ENCODE measurements around the gene TLE2.

The TLE2 gene

GRCh38 chr19:3008994-3009393, 20.1 kb downstream of the TLE2 start:
- Histone ChIP-seq H3K9me3 (ENCODE audit: control insufficient read depth, low read length) (no peaks in the 10 kb centered on the region), H3K27ac (ENCODE audit: low read depth, low read length, severe bottlenecking) (no peak overlapping the region), H3K4me3 (ENCODE audit: extremely low read depth, insufficient read depth, low read length, poor library complexity, severe bottlenecking) (no peak overlapping the region), H3K4me1 (ENCODE audit: control insufficient read depth, insufficient read depth, low read length, poor library complexity, severe bottlenecking) (no peaks in the 10 kb centered on the region), H3K36me3 (ENCODE audit: control insufficient read depth, insufficient read depth, low read length) (no peaks in the 10 kb centered on the region)
- WGBS, 2 experiments (ENCODE audit: insufficient coverage in 2 of 2) = 75 to 81% methylated on average over 6 of the region's 6 CpGs

GRCh38 chr19:3007975-3008374, 21.1 kb downstream of the TLE2 start:
- WGBS, 2 experiments (ENCODE audit: insufficient coverage in 2 of 2) = 89 to 90% methylated on average over 5 to 8 of the region's 9 CpGs
- H3K27ac ChIP-seq (ENCODE audit: low read depth, low read length, severe bottlenecking) = no peak overlapping the region
- no peak overlapping the region for H3K4me3 ChIP-seq (ENCODE audit: extremely low read depth, insufficient read depth, low read length, poor library complexity, severe bottlenecking)

GRCh38 chr19:3006075-3006767, 22.9 kb downstream of the TLE2 start:
- Histone ChIP-seq H3K36me3 (ENCODE audit: control insufficient read depth, insufficient read depth, low read length) (no peaks in the 10 kb centered on the region), H3K4me1 (ENCODE audit: control insufficient read depth, insufficient read depth, low read length, poor library complexity, severe bottlenecking) (no peaks in the 10 kb centered on the region), H3K27ac (ENCODE audit: low read depth, low read length, severe bottlenecking) (no peak overlapping the region), H3K9me3 (ENCODE audit: control insufficient read depth, low read length) (no peaks in the 10 kb centered on the region), H3K4me3 (ENCODE audit: extremely low read depth, insufficient read depth, low read length, poor library complexity, severe bottlenecking) (no peak overlapping the region)
- 89 to 90% methylated on average over 15 to 32 of the region's 37 CpGs for WGBS, 2 experiments (ENCODE audit: insufficient coverage in 2 of 2)

More at GRCh38 chr19:3007975-3008374, 21.1 kb downstream of the TLE2 start:
- H3K4me1 ChIP-seq (ENCODE audit: control insufficient read depth, insufficient read depth, low read length, poor library complexity, severe bottlenecking) = no peaks in the 10 kb centered on the region
- H3K36me3 ChIP-seq (ENCODE audit: control insufficient read depth, insufficient read depth, low read length) = no peaks in the 10 kb centered on the region
- no peaks in the 10 kb centered on the region for H3K9me3 ChIP-seq (ENCODE audit: control insufficient read depth, low read length)

GRCh38 chr19:3005345-3005744, 23.7 kb downstream of the TLE2 start:
- WGBS, 2 experiments (ENCODE audit: insufficient coverage in 2 of 2) = 90 to 94% methylated on average over 14 to 18 of the region's 18 CpGs
- H3K36me3 ChIP-seq (ENCODE audit: control insufficient read depth, insufficient read depth, low read length) = no peaks in the 10 kb centered on the region
- H3K4me1 ChIP-seq (ENCODE audit: control insufficient read depth, insufficient read depth, low read length, poor library complexity, severe bottlenecking) = no peaks in the 10 kb centered on the region
- no peaks in the 10 kb centered on the region for H3K9me3 ChIP-seq (ENCODE audit: control insufficient read depth, low read length)
- no peak overlapping the region for H3K4me3 ChIP-seq (ENCODE audit: extremely low read depth, insufficient read depth, low read length, poor library complexity, severe bottlenecking)
- H3K27ac ChIP-seq (ENCODE audit: low read depth, low read length, severe bottlenecking) = no peak overlapping the region

GRCh38 chr19:3004522-3004921, 24.6 kb downstream of the TLE2 start:
- no peak overlapping the region for H3K4me3 ChIP-seq (ENCODE audit: extremely low read depth, insufficient read depth, low read length, poor library complexity, severe bottlenecking)
- H3K27ac ChIP-seq (ENCODE audit: low read depth, low read length, severe bottlenecking) = no peak overlapping the region
- no peaks in the 10 kb centered on the region for H3K4me1 ChIP-seq (ENCODE audit: control insufficient read depth, insufficient read depth, low read length, poor library complexity, severe bottlenecking)
- 86 to 88% methylated on average over 2 to 3 of the region's 4 CpGs for WGBS, 2 experiments (ENCODE audit: insufficient coverage in 2 of 2)
- no peaks in the 10 kb centered on the region for H3K9me3 ChIP-seq (ENCODE audit: control insufficient read depth, low read length)
- H3K36me3 ChIP-seq (ENCODE audit: control insufficient read depth, insufficient read depth, low read length) = no peaks in the 10 kb centered on the region

- H3K36me3 ChIP-seq (ENCODE audit: control insufficient read depth, insufficient read depth, low read length) = no peaks in the 10 kb centered on the region
- no peaks in the 10 kb centered on the region for H3K9me3 ChIP-seq (ENCODE audit: control insufficient read depth, low read length)
- 88 to 93% methylated on average over 4 to 5 of the region's 7 CpGs for WGBS, 2 experiments (ENCODE audit: insufficient coverage in 2 of 2)
- H3K4me1 ChIP-seq (ENCODE audit: control insufficient read depth, insufficient read depth, low read length, poor library complexity, severe bottlenecking) = no peaks in the 10 kb centered on the region
- no peak overlapping the region for H3K27ac ChIP-seq (ENCODE audit: low read depth, low read length, severe bottlenecking)
- H3K4me3 ChIP-seq (ENCODE audit: extremely low read depth, insufficient read depth, low read length, poor library complexity, severe bottlenecking) = no peak overlapping the region
Measured at GRCh38 chr19:3003046-3003445, 26.0 kb downstream of the TLE2 start.

- Histone ChIP-seq H3K27ac (ENCODE audit: low read depth, low read length, severe bottlenecking) (no peak overlapping the region), H3K36me3 (ENCODE audit: control insufficient read depth, insufficient read depth, low read length) (no peaks in the 10 kb centered on the region), H3K4me1 (ENCODE audit: control insufficient read depth, insufficient read depth, low read length, poor library complexity, severe bottlenecking) (no peaks in the 10 kb centered on the region), H3K9me3 (ENCODE audit: control insufficient read depth, low read length) (no peaks in the 10 kb centered on the region), H3K4me3 (ENCODE audit: extremely low read depth, insufficient read depth, low read length, poor library complexity, severe bottlenecking) (no peak overlapping the region)
- WGBS, 2 experiments (ENCODE audit: insufficient coverage in 2 of 2) = 95% methylated on average over 4 of the region's 6 CpGs; no CpG with 5 or more reads in 1 of the 2 experiments
Measured at GRCh38 chr19:3001235-3001800, 27.8 kb downstream of the TLE2 start.

GRCh38 chr19:2998642-2999041, 30.4 kb downstream of the TLE2 start:
- WGBS, 2 experiments (ENCODE audit: insufficient coverage in 2 of 2) = 93 to 99% methylated on average over 11 of the region's 11 CpGs
- H3K36me3 ChIP-seq (ENCODE audit: control insufficient read depth, insufficient read depth, low read length) = no peaks in the 10 kb centered on the region
- H3K27ac ChIP-seq (ENCODE audit: low read depth, low read length, severe bottlenecking) = no peak overlapping the region
- H3K4me1 ChIP-seq (ENCODE audit: control insufficient read depth, insufficient read depth, low read length, poor library complexity, severe bottlenecking) = no peaks in the 10 kb centered on the region
- no peak overlapping the region for H3K4me3 ChIP-seq (ENCODE audit: extremely low read depth, insufficient read depth, low read length, poor library complexity, severe bottlenecking)
- no peaks in the 10 kb centered on the region for H3K9me3 ChIP-seq (ENCODE audit: control insufficient read depth, low read length)

- 78 to 82% methylated on average over 9 to 11 of the region's 13 CpGs for WGBS, 2 experiments (ENCODE audit: insufficient coverage in 2 of 2)
- no peaks in the 10 kb centered on the region for H3K9me3 ChIP-seq (ENCODE audit: control insufficient read depth, low read length)
Measured at GRCh38 chr19:2997720-2998119, 31.4 kb downstream of the TLE2 start.

GRCh38 chr19:2994588-2995131, 34.4 kb downstream of the TLE2 start:
- H3K4me1 ChIP-seq (ENCODE audit: control insufficient read depth, insufficient read depth, low read length, poor library complexity, severe bottlenecking) = no peaks in the 10 kb centered on the region
- H3K9me3 ChIP-seq (ENCODE audit: control insufficient read depth, low read length) = no peaks in the 10 kb centered on the region
- WGBS, 2 experiments (ENCODE audit: insufficient coverage in 2 of 2) = 74 to 81% methylated on average over 8 to 9 of the region's 15 CpGs
- H3K27ac ChIP-seq (ENCODE audit: low read depth, low read length, severe bottlenecking) = no peak overlapping the region
- no peaks in the 10 kb centered on the region for H3K36me3 ChIP-seq (ENCODE audit: control insufficient read depth, insufficient read depth, low read length)
- H3K4me3 ChIP-seq (ENCODE audit: extremely low read depth, insufficient read depth, low read length, poor library complexity, severe bottlenecking) = no peak overlapping the region

More at GRCh38 chr19:2997720-2998119, 31.4 kb downstream of the TLE2 start:
- no peaks in the 10 kb centered on the region for H3K4me1 ChIP-seq (ENCODE audit: control insufficient read depth, insufficient read depth, low read length, poor library complexity, severe bottlenecking)
- H3K27ac ChIP-seq (ENCODE audit: low read depth, low read length, severe bottlenecking) = no peak overlapping the region
- no peak overlapping the region for H3K4me3 ChIP-seq (ENCODE audit: extremely low read depth, insufficient read depth, low read length, poor library complexity, severe bottlenecking)
- no peaks in the 10 kb centered on the region for H3K36me3 ChIP-seq (ENCODE audit: control insufficient read depth, insufficient read depth, low read length)

GRCh38 chr19:2993579-2993978, 35.5 kb downstream of the TLE2 start:
- Histone ChIP-seq H3K4me3 (ENCODE audit: extremely low read depth, insufficient read depth, low read length, poor library complexity, severe bottlenecking) (no peak overlapping the region), H3K9me3 (ENCODE audit: control insufficient read depth, low read length) (no peaks in the 10 kb centered on the region)
- 86% methylated on average over 6 of the region's 9 CpGs; no CpG with 5 or more reads in 1 of the 2 experiments for WGBS, 2 experiments (ENCODE audit: insufficient coverage in 2 of 2)

More at GRCh38 chr19:2993579-2993978, 35.5 kb downstream of the TLE2 start:
- H3K36me3 ChIP-seq (ENCODE audit: control insufficient read depth, insufficient read depth, low read length) = no peaks in the 10 kb centered on the region
- no peaks in the 10 kb centered on the region for H3K4me1 ChIP-seq (ENCODE audit: control insufficient read depth, insufficient read depth, low read length, poor library complexity, severe bottlenecking)
- no peak overlapping the region for H3K27ac ChIP-seq (ENCODE audit: low read depth, low read length, severe bottlenecking)

All from mesodermal cell (in vitro differentiated cells).